ENCODE data around the gene XPR1.
"Not testable (repeated sequence)": the region's sequence is repeated elsewhere in the genome, so short reads cannot be mapped to it uniquely, and the experiment has no call there.

XPR1 gene

GRCh38 chr1:180796897-180797640 lies 165.2 kb downstream of the XPR1 start:
- in situ Hi-C loops (cut with MboI; ENCODE audit: low sequenced_read_pairs), result no loop called here
- Histone ChIP-seq H3K4me3 (no peak overlapping the region), H3K9me3 (no peaks in the 10 kb centered on the region), H3K36me3 (replicated peaks) (no peaks in the 10 kb centered on the region), H3K27me3 (ENCODE audit: low read depth) (no peaks in the 10 kb centered on the region), H3K4me1 (no peaks in the 10 kb centered on the region)
- DNase-seq (ENCODE audit: low spot score in 2 of 2), result no peak

- Histone ChIP-seq H3K36me3 (replicated peaks) (no peaks in the 10 kb centered on the region), H3K4me3 (no peak overlapping the region), H3K27me3 (ENCODE audit: low read depth) (no peaks in the 10 kb centered on the region), H3K4me1 (no peaks in the 10 kb centered on the region), H3K9me3 (no peaks in the 10 kb centered on the region)
- no peak for DNase-seq (ENCODE audit: low spot score in 2 of 2)
- in situ Hi-C loops (cut with MboI; ENCODE audit: low sequenced_read_pairs), result no loop called here
Observed at GRCh38 chr1:180800945-180801344, 169.1 kb downstream of the XPR1 start.

DNA sequence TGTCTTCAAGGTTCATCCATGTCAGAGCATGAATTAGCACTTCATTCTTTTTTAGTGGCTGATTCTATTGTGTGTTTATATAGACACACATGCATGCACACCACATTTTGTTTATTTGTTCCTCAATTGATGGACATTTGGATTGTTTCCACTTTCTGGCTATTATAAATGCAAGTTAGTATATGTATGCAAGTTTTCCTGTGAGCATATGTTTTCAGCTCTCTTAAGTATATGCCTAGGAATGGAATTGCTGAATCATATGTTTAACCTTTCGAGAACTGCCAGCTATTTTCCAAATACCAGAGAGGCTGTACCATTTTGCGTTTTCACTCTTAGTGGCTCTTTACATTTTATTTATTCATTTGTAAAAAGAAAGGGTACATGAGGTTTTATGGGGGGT lies 171.0 kb downstream of the XPR1 start:
- no peaks in the 10 kb centered on the region for H3K27me3 ChIP-seq (ENCODE audit: low read depth)
- in situ Hi-C loops (cut with MboI; ENCODE audit: low sequenced_read_pairs), result no loop called here
- H3K4me1 ChIP-seq, result no peaks in the 10 kb centered on the region
- no peaks in the 10 kb centered on the region for H3K36me3 ChIP-seq (replicated peaks)
- no peak for DNase-seq (ENCODE audit: low spot score in 2 of 2)
- no peak overlapping the region for H3K4me3 ChIP-seq
- no peaks in the 10 kb centered on the region for H3K9me3 ChIP-seq

DNA sequence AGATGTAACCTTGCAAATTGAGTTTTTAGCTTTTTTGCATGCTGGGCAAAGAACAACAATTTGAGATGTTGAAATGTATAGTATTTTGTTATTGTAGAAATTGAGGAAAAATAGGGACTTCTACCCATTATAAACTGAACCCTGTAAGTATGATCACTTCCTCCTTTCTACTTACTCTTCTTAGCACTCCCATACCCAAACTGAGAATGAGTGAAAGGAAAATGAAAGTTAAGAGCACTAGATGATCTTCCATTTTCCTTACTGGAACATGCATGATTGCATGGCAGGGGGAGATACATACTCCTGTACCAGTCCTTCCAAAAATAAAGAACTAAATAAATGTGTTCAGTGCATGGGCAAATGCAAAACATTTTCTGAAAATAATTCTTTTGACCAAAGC lies 173.5 kb downstream of the XPR1 start:
- no peak overlapping the region for H3K4me3 ChIP-seq
- DNase-seq (ENCODE audit: low spot score in 2 of 2), result no peak
- in situ Hi-C loops (cut with MboI; ENCODE audit: low sequenced_read_pairs), result no loop called here

GRCh38 chr1:180811298-180811697 lies 179.5 kb downstream of the XPR1 start:
- Histone ChIP-seq H3K27me3 (ENCODE audit: low read depth) (no peaks in the 10 kb centered on the region), H3K36me3 (replicated peaks) (no peaks in the 10 kb centered on the region), H3K4me3 (no peak overlapping the region), H3K4me1 (no peaks in the 10 kb centered on the region), H3K9me3 (no peaks in the 10 kb centered on the region)
- in situ Hi-C loops (cut with MboI; ENCODE audit: low sequenced_read_pairs), result no loop called here
- no peak for DNase-seq (ENCODE audit: low spot score in 2 of 2)

More for the DNA sequence above, 173.5 kb downstream of the XPR1 start:
- H3K36me3 ChIP-seq (replicated peaks), result no peaks in the 10 kb centered on the region
- H3K27me3 ChIP-seq (ENCODE audit: low read depth), result no peaks in the 10 kb centered on the region
- no peaks in the 10 kb centered on the region for H3K4me1 ChIP-seq
- no peaks in the 10 kb centered on the region for H3K9me3 ChIP-seq

DNA sequence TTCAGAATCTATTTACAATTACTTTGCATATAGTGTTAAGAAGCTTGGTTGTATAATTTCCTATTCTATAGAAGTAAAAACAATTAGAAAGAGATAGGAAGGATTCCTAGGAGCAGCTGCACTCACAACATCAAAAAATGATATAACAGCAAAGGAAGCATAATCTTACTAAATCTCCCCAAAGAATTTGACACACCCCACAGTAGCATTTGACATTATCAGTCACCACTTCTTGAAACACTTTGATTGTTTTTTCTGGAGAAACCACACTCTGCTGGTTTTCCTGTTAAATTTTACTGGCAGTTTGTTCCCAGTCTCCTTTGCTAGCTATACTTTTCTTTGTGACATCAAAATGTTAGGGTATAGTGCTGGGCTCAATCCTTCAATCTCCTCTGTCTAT lies 180.1 kb downstream of the XPR1 start:
- Histone ChIP-seq H3K27me3 (ENCODE audit: low read depth) (no peaks in the 10 kb centered on the region), H3K9me3 (no peaks in the 10 kb centered on the region), H3K4me1 (no peaks in the 10 kb centered on the region), H3K4me3 (no peak overlapping the region), H3K36me3 (replicated peaks) (no peaks in the 10 kb centered on the region)
- no peak for DNase-seq (ENCODE audit: low spot score in 2 of 2)
- in situ Hi-C loops (cut with MboI; ENCODE audit: low sequenced_read_pairs), result no loop called here

DNA sequence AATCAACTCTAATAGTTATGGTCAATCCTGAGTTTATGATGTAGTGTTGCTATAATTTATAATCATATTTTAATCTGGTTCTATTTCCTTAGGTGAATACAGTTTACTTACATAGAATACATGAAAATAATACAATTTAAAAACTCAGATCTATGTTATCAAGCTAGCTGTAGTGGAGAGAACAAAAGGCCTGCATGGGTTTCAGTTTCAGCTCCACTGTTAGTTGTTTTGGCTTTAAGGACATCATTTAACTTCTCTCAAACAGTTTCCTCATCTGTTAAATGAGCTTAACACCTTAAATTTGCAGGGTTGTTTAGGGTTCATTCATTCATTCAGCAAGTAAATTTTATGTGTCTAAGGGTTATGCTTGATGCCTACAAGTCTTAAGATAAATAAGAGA lies 182.4 kb downstream of the XPR1 start:
- no peaks in the 10 kb centered on the region for H3K27me3 ChIP-seq (ENCODE audit: low read depth)
- no peaks in the 10 kb centered on the region for H3K36me3 ChIP-seq (replicated peaks)
- no peaks in the 10 kb centered on the region for H3K9me3 ChIP-seq
- in situ Hi-C loops (cut with MboI; ENCODE audit: low sequenced_read_pairs), result no loop called here
- no peak for DNase-seq (ENCODE audit: low spot score in 2 of 2)
- no peak overlapping the region for H3K4me3 ChIP-seq
- H3K4me1 ChIP-seq, result no peaks in the 10 kb centered on the region

- Histone ChIP-seq H3K4me1 (no peaks in the 10 kb centered on the region), H3K4me3 (no peak overlapping the region), H3K36me3 (replicated peaks) (no peaks in the 10 kb centered on the region), H3K27me3 (ENCODE audit: low read depth) (no peaks in the 10 kb centered on the region), H3K9me3 (no peaks in the 10 kb centered on the region)
- in situ Hi-C loops (cut with MboI; ENCODE audit: low sequenced_read_pairs), result no loop called here
- no peak for DNase-seq (ENCODE audit: low spot score in 2 of 2)
Observed at GRCh38 chr1:180815188-180815587, 183.4 kb downstream of the XPR1 start.

- DNase-seq (ENCODE audit: low spot score in 2 of 2), result no peak
- in situ Hi-C loops (cut with MboI; ENCODE audit: low sequenced_read_pairs), result no loop called here
- Histone ChIP-seq H3K27me3 (ENCODE audit: low read depth) (no peaks in the 10 kb centered on the region), H3K36me3 (replicated peaks) (0 out of 2 replicates have a peak, but pooled peaks cover 1% of the 10 kb centered on the region), H3K4me3 (no peak overlapping the region), H3K4me1 (no peaks in the 10 kb centered on the region), H3K9me3 (no peaks in the 10 kb centered on the region)
Observed at GRCh38 chr1:180816132-180816531, 184.3 kb downstream of the XPR1 start.

GRCh38 chr1:180821970-180822369 lies 190.1 kb downstream of the XPR1 start:
- Histone ChIP-seq H3K4me1 (no peaks in the 10 kb centered on the region), H3K27me3 (ENCODE audit: low read depth) (no peaks in the 10 kb centered on the region), H3K9me3 (no peaks in the 10 kb centered on the region), H3K4me3 (no peak overlapping the region), H3K36me3 (replicated peaks) (0 out of 2 replicates have a peak, but pooled peaks cover 4% of the 10 kb centered on the region)
- DNase-seq (ENCODE audit: low spot score in 2 of 2), result no peak
- in situ Hi-C loops (cut with MboI; ENCODE audit: low sequenced_read_pairs), result no loop called here

GRCh38 chr1:180831507-180831906 lies 199.7 kb downstream of the XPR1 start:
- in situ Hi-C loops (cut with MboI; ENCODE audit: low sequenced_read_pairs); DNase-seq (ENCODE audit: low spot score in 2 of 2); H3K4me3 ChIP-seq; H3K36me3 ChIP-seq (replicated peaks); H3K9me3 ChIP-seq; H3K27me3 ChIP-seq (ENCODE audit: low read depth): not testable (repeated sequence)
- peaks cover 13% of the 10 kb centered on the region for H3K4me1 ChIP-seq

- H3K36me3 ChIP-seq (replicated peaks); in situ Hi-C loops (cut with MboI; ENCODE audit: low sequenced_read_pairs); H3K4me3 ChIP-seq; DNase-seq (ENCODE audit: low spot score in 2 of 2); H3K27me3 ChIP-seq (ENCODE audit: low read depth); H3K9me3 ChIP-seq: not testable (repeated sequence)
- H3K4me1 ChIP-seq, result peaks cover 26% of the 10 kb centered on the region
Observed at GRCh38 chr1:180833180-180833579, 201.4 kb downstream of the XPR1 start.

GRCh38 chr1:180836449-180836848 lies 204.6 kb downstream of the XPR1 start:
- in situ Hi-C loops (cut with MboI; ENCODE audit: low sequenced_read_pairs), result no loop called here
- no peak overlapping the region for H3K4me3 ChIP-seq
- peaks cover 4% of the 10 kb centered on the region for H3K36me3 ChIP-seq (replicated peaks)
- DNase-seq (ENCODE audit: low spot score in 2 of 2), result peak; percentile 66 to 68
- peaks cover 25% of the 10 kb centered on the region for H3K4me1 ChIP-seq
- no peaks in the 10 kb centered on the region for H3K9me3 ChIP-seq
- H3K27me3 ChIP-seq (ENCODE audit: low read depth), result no peaks in the 10 kb centered on the region

GRCh38 chr1:180837020-180837419 lies 205.2 kb downstream of the XPR1 start:
- Histone ChIP-seq H3K9me3 (no peaks in the 10 kb centered on the region), H3K27me3 (ENCODE audit: low read depth) (no peaks in the 10 kb centered on the region), H3K4me1 (peaks cover 29% of the 10 kb centered on the region), H3K36me3 (replicated peaks) (peaks cover 4% of the 10 kb centered on the region), H3K4me3 (no peak overlapping the region)
- in situ Hi-C loops (cut with MboI; ENCODE audit: low sequenced_read_pairs), result no loop called here
- DNase-seq (ENCODE audit: low spot score in 2 of 2), result peak in 1 of 2 experiments; percentile 98

DNA sequence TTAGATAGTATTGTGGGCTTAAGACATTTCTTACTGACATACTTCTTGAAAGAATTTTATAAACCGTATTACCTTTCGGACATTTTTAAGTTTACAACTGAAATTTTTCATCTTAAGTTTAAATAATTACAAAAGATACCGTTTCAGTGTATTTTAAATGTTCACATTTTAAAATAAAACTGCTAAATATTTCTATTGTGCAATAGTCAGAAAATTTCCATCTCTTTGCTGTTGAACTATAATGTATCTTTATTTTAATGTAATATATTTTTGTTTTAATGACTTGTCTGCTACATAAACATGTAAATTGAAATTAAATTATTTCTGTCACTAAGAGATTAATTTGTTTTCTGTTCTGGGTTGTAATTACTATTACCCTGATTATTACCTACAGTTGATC lies 206.7 kb downstream of the XPR1 start:
- DNase-seq (ENCODE audit: low spot score in 2 of 2), result no peak
- H3K36me3 ChIP-seq (replicated peaks), result peaks cover under 1% of the 10 kb centered on the region
- no peak overlapping the region for H3K4me3 ChIP-seq
- in situ Hi-C loops (cut with MboI; ENCODE audit: low sequenced_read_pairs), result no loop called here
- H3K9me3 ChIP-seq, result no peaks in the 10 kb centered on the region
- H3K4me1 ChIP-seq, result peaks cover 43% of the 10 kb centered on the region
- H3K27me3 ChIP-seq (ENCODE audit: low read depth), result no peaks in the 10 kb centered on the region
